ENCODE data around the gene TMEM150C.

GRCh38 chr4:82542642-82543041, 19.1 kb downstream of the TMEM150C start:
- TF ChIP-seq CTCF (IDR thresholded peaks at IDR 0.05) (no peak), POLR2A (IDR thresholded peaks at IDR 0.05) (no peak)
